HFFc6 (cell line): Measurements from ENCODE around the gene NELFE. TPM values are rescaled to one million over a fixed set of nuclear protein-coding genes. Genes with fewer than 3 reads are reported as not detected.

ENCODE experiments used
- DNase-seq: peaks from one replicate; pipeline ENCODE4 v3.0.0-alpha.2; 2018
- H3K27ac Mint-ChIP-seq: 2 replicates; pipeline ENCODE4 v1.8.0; 2020; ENCODE audit warnings: mild to moderate bottlenecking, mixed read lengths
- H3K27me3 Mint-ChIP-seq: 2 replicates; pipeline ENCODE4 v1.8.0; 2021; ENCODE audit warnings: mild to moderate bottlenecking, moderate library complexity, mixed read lengths; ENCODE audit not compliant: insufficient read depth
- H3K36me3 Mint-ChIP-seq: 2 replicates; pipeline ENCODE4 v1.8.0; 2021; ENCODE audit warnings: low read depth, mixed read lengths
- H3K4me1 Mint-ChIP-seq: 2 replicates; pipeline ENCODE4 v1.8.0; 2020; ENCODE audit warnings: low read depth, mixed read lengths
- H3K4me3 Mint-ChIP-seq: 2 replicates; pipeline ENCODE4 v1.8.0; 2020; ENCODE audit warnings: mild to moderate bottlenecking, moderate library complexity, mixed read lengths
- H3K9me3 Mint-ChIP-seq: 2 replicates; pipeline ENCODE4 v1.8.0; 2020; ENCODE audit warnings: mild to moderate bottlenecking, mixed read lengths
- total RNA-seq, 6 experiments: library from RNA; stranded (reverse); fragmentation: NEBNext Ultra II Directional; extraction: Animal tissue kit (Norgen Biotek cat#: 25700); gene quantifications; 2 replicates in 1 of 6; 3 replicates in 5 of 6; pipeline ENCODE4 v1.2.3, GENCODE V29; 2021
- TF ChIP-seq, protein P1 (sequence below): fragments of 200-600 bp; sonication (generic); IDR thresholded peaks from 2 replicates; pipeline ENCODE4 v1.5.0; 2021; ENCODE audit warnings: antibody characterized with exemption, mild to moderate bottlenecking

NELFE gene
- total RNA-seq, 6 experiments from 2014 or later, result 63.4 to 87.0 (median 78.7) TPM

DNA sequence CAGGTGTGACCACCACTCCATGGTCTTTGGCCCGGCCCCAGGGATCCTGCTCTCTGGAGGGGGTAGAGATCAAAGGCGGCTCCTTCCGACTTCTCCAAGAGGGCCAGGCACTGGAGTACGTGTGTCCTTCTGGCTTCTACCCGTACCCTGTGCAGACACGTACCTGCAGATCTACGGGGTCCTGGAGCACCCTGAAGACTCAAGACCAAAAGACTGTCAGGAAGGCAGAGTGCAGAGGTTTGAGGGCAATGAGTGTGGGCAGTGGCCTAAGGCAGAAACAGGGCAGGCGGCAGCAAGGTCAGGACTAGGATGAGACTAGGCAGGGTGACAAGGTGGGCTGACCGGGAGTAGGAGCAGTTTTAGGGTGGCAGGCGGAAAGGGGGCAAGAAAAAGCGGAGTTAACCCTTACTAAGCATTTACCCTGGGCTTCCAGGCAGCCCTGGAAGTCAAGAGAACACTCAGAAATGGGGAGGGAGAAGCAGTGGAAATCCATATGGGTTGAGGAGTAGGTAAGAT lies 12.3 kb downstream of the NELFE start:
- Mint-ChIP-seq H3K27ac (no peak overlapping the region), H3K4me1 (peaks cover 39% of the 10 kb centered on the region), H3K4me3 (no peak overlapping the region; the same call in 1 of the 2 replicates)

GRCh38 chr6:31945507-31946369 lies 13.0 kb downstream of the NELFE start, which contains the start of gene CFB:
Gene CFB (plus strand): TSS chr6:31946095. CDS start chr6:31946222, 127 bp downstream.
- H3K4me1 Mint-ChIP-seq, result peaks cover 46% of the 10 kb centered on the region
- no peaks in the 10 kb centered on the region for H3K9me3 Mint-ChIP-seq
- DNase-seq, result peak; percentile 78
- peak within 1 kb of the TSS; percentile 88 for H3K27ac Mint-ChIP-seq
- peaks cover 17% of the 10 kb centered on the region for H3K27me3 Mint-ChIP-seq
- TF ChIP-seq, protein P1, sequence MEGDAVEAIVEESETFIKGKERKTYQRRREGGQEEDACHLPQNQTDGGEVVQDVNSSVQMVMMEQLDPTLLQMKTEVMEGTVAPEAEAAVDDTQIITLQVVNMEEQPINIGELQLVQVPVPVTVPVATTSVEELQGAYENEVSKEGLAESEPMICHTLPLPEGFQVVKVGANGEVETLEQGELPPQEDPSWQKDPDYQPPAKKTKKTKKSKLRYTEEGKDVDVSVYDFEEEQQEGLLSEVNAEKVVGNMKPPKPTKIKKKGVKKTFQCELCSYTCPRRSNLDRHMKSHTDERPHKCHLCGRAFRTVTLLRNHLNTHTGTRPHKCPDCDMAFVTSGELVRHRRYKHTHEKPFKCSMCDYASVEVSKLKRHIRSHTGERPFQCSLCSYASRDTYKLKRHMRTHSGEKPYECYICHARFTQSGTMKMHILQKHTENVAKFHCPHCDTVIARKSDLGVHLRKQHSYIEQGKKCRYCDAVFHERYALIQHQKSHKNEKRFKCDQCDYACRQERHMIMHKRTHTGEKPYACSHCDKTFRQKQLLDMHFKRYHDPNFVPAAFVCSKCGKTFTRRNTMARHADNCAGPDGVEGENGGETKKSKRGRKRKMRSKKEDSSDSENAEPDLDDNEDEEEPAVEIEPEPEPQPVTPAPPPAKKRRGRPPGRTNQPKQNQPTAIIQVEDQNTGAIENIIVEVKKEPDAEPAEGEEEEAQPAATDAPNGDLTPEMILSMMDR, result no peak
- H3K36me3 Mint-ChIP-seq, result no peaks in the 10 kb centered on the region
- H3K4me3 Mint-ChIP-seq, result peak within 1 kb of the TSS; percentile 83

More for the DNA sequence above, 12.3 kb downstream of the NELFE start:
- no peak for DNase-seq
- Mint-ChIP-seq H3K36me3 (no peaks in the 10 kb centered on the region), H3K27me3 (peaks cover 17% of the 10 kb centered on the region), H3K9me3 (no peaks in the 10 kb centered on the region)
- TF ChIP-seq, protein P1, result no peak

DNA sequence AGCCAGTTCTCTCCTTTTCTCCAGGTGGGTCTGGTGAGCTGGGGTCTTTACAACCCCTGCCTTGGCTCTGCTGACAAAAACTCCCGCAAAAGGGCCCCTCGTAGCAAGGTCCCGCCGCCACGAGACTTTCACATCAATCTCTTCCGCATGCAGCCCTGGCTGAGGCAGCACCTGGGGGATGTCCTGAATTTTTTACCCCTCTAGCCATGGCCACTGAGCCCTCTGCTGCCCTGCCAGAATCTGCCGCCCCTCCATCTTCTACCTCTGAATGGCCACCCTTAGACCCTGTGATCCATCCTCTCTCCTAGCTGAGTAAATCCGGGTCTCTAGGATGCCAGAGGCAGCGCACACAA lies 13.6 kb downstream of the NELFE start:
- Mint-ChIP-seq H3K4me3 (peak overlapping the region; percentile 83), H3K9me3 (no peaks in the 10 kb centered on the region), H3K4me1 (peaks cover 52% of the 10 kb centered on the region), H3K36me3 (no peaks in the 10 kb centered on the region), H3K27me3 (peaks cover 17% of the 10 kb centered on the region), H3K27ac (peak overlapping the region; percentile 88)
- DNase-seq, result no peak
- TF ChIP-seq, protein P1, result no peak

GRCh38 chr6:31943742-31944141 lies 15.0 kb downstream of the NELFE start:
- no peaks in the 10 kb centered on the region for H3K36me3 Mint-ChIP-seq
- H3K27ac Mint-ChIP-seq, result no peak overlapping the region
- no peak overlapping the region for H3K4me3 Mint-ChIP-seq
- DNase-seq, result no peak
- H3K27me3 Mint-ChIP-seq, result peaks cover 14% of the 10 kb centered on the region
- no peaks in the 10 kb centered on the region for H3K9me3 Mint-ChIP-seq
- TF ChIP-seq, protein P1, result no peak
- H3K4me1 Mint-ChIP-seq, result peaks cover 44% of the 10 kb centered on the region

DNA sequence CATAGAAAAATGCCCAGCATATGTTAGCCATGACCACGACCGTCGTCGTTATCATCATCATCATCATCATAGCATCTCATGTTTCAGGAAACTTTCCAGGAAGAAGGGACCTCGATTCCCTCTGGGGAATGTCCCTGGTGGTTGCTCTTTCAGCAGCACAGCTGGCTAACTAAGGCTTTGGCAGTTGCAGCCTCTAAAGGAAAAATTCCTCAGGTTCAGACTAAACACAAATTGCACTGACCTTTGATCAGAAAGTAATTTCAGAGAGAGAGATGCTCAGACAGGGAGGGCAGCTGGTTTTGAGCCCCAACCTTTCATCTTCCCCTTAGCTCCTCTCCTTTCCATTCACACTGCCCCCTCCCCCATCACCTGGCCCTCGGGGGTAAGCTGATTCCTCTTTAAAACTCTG lies 18.5 kb downstream of the NELFE start:
- H3K27me3 Mint-ChIP-seq, result peaks cover 18% of the 10 kb centered on the region
- H3K27ac Mint-ChIP-seq, result no peak overlapping the region
- no peaks in the 10 kb centered on the region for H3K36me3 Mint-ChIP-seq
- peaks cover 24% of the 10 kb centered on the region for H3K4me1 Mint-ChIP-seq
- no peak overlapping the region for H3K4me3 Mint-ChIP-seq
- TF ChIP-seq, protein P1, result no peak
- DNase-seq, result peak; percentile 47
- no peaks in the 10 kb centered on the region for H3K9me3 Mint-ChIP-seq
